C4-2B (cell line): ENCODE data around the gene SRPRA.
A peak's percentile ranks its signal among the peaks of the same experiment; 100 is the strongest.

Experiments used
- H3K27ac ChIP-seq: fragments of 450-650 bp; 2 replicates; pipeline ENCODE4 v1.5.1; 2017
- CTCF ChIP-seq: fragments of 450-650 bp; conservative IDR thresholded peaks from 2 replicates; pipeline ENCODE4 v1.5.1; 2017; ENCODE audit warnings: mild to moderate bottlenecking
- ZFX ChIP-seq: fragments of 450-650 bp; IDR thresholded peaks from 2 replicates; pipeline ENCODE4 v1.6.1; 2017

Gene SRPRA

GRCh38 chr11:126268361-126268707, 361 bp downstream of the SRPRA start:
- H3K27ac ChIP-seq = peak overlapping the region; percentile 92

GRCh38 chr11:126267650-126268049, 1.0 kb downstream of the SRPRA start:
- peak overlapping the region; percentile 92 for H3K27ac ChIP-seq
- no peak for TF ChIP-seq CTCF
- TF ChIP-seq ZFX = no peak

More at GRCh38 chr11:126268361-126268707, 361 bp downstream of the SRPRA start:
- TF ChIP-seq CTCF = no peak
- TF ChIP-seq ZFX = no peak

- H3K27ac ChIP-seq = no peak overlapping the region
- TF ChIP-seq CTCF (no peak), ZFX (no peak)
Measured at GRCh38 chr11:126265811-126266210, 2.9 kb downstream of the SRPRA start.

GRCh38 chr11:126263489-126263888, 5.2 kb downstream of the SRPRA start:
- H3K27ac ChIP-seq = no peak overlapping the region
- TF ChIP-seq ZFX (no peak), CTCF (no peak)

- TF ChIP-seq CTCF = no peak
- no peak for TF ChIP-seq ZFX
- no peak overlapping the region for H3K27ac ChIP-seq
Measured at GRCh38 chr11:126262216-126262615, 6.5 kb downstream of the SRPRA start.

- H3K27ac ChIP-seq = no peak overlapping the region
- TF ChIP-seq ZFX = no peak
- no peak for TF ChIP-seq CTCF
Measured at GRCh38 chr11:126257764-126258163, 10.9 kb downstream of the SRPRA start.

- H3K27ac ChIP-seq = no peak overlapping the region
- TF ChIP-seq ZFX = no peak
- no peak for TF ChIP-seq CTCF
Measured at GRCh38 chr11:126257144-126257543, 11.6 kb downstream of the SRPRA start.
